K562 (cell line): ENCODE results near the gene BRCC3. TPM values are rescaled to one million over a fixed set of nuclear protein-coding genes. Genes with fewer than 3 reads are reported as not detected.

ENCODE experiments used
- ARID1B ChIP-seq: fragments of 450-650 bp; IDR thresholded peaks from 2 replicates; pipeline ENCODE4 v1.6.1; 2016; ENCODE audit warnings: antibody characterized with exemption, mild to moderate bottlenecking, inconsistent platforms
- E2F6 ChIP-seq, 2 experiments: IDR thresholded peaks; 2 replicates each; pipeline ENCODE4 v1.6.1; 2011; ENCODE audit warnings: borderline replicate concordance in 1 of 2, control low read depth in 1 of 2, low read depth in 1 of 2, low read length in 1 of 2, mild to moderate bottlenecking in 1 of 2, mixed read lengths in 1 of 2, moderate library complexity in 1 of 2; ENCODE audit not compliant: insufficient read depth in 1 of 2, insufficient read length in 1 of 2, poor library complexity in 1 of 2, severe bottlenecking in 1 of 2; ENCODE audit errors: extremely low read depth in 1 of 2
- FOXM1 ChIP-seq, 2 experiments: fragments of 450-650 bp in 1 of 2; sonication (generic) in 1 of 2; formaldehyde crosslinking in 1 of 2; IDR thresholded peaks; 2 replicates each; pipeline versions ENCODE4 v1.6.1 to v1.9.0; 2017 to 2022; ENCODE audit warnings: low read depth in 2 of 2, mild to moderate bottlenecking in 2 of 2, missing genetic modification reagents in 1 of 2, moderate library complexity in 1 of 2
- HDGF ChIP-seq: fragments of 450-650 bp; IDR thresholded peaks from 2 replicates; pipeline ENCODE4 v1.6.1; 2016
- KDM1A ChIP-seq, 2 experiments: fragments of 450-650 bp; IDR thresholded peaks; 2 replicates each; pipeline ENCODE4 v1.6.1; 2016; ENCODE audit warnings: mild to moderate bottlenecking in 2 of 2
- MGA ChIP-seq: fragments of 450-650 bp; IDR thresholded peaks from 2 replicates; pipeline ENCODE4 v1.6.1; 2016; ENCODE audit warnings: mild to moderate bottlenecking, moderate library complexity
- MTF1 ChIP-seq: fragments of 250-450 bp; sonication (Bioruptor Pico); IDR thresholded peaks from 2 replicates; pipeline ENCODE4 v1.9.0; 2021; ENCODE audit warnings: moderate library complexity, mild to moderate bottlenecking, inconsistent platforms, borderline replicate concordance
- PRPF4 ChIP-seq: fragments of 200-400 bp; formaldehyde crosslinking; IDR thresholded peaks from one replicate; pipeline ENCODE4 v1.6.1; 2017; ENCODE audit warnings: low read length, low read depth, mild to moderate bottlenecking; ENCODE audit not compliant: insufficient read depth, poor library complexity, severe bottlenecking
- TBL1XR1 ChIP-seq, 2 experiments: IDR thresholded peaks; 2 replicates each; pipeline ENCODE4 v1.6.1; 2012; ENCODE audit warnings: improper control_type of control experiment in 2 of 2, low read length in 2 of 2, mild to moderate bottlenecking in 1 of 2
- YBX1 ChIP-seq: fragments of 450-650 bp; IDR thresholded peaks from 2 replicates; pipeline ENCODE4 v1.7.1; 2016; ENCODE audit warnings: mild to moderate bottlenecking
- ZBTB43 ChIP-seq: sonication (generic); formaldehyde crosslinking; IDR thresholded peaks from 2 replicates; pipeline ENCODE4 v1.8.0; 2023; ENCODE audit warnings: mild to moderate bottlenecking, missing genetic modification reagents
- ZNF24 ChIP-seq: fragments of 450-650 bp; IDR thresholded peaks from 2 replicates; pipeline ENCODE4 v1.6.1; 2016
- ZNF274 ChIP-seq: IDR thresholded peaks from 2 replicates; pipeline ENCODE4 v1.6.1; 2011; ENCODE audit warnings: low read depth, mild to moderate bottlenecking, low read length, moderate library complexity, borderline replicate concordance
- polyA plus RNA-seq, 8 experiments: library from polyadenylated mRNA; depleted of rRNA in 4 of 8; stranded (reverse) in 5 of 8; unstranded in 3 of 8; fragments of >200 nt; fragmentation: Nextera tagmentation in 2 of 8; fragmentation: Illumina TruSeq in 1 of 8; extraction: Ambion mirVana in 2 of 8; extraction: Trizol in 1 of 8; gene quantifications; 2 replicates each; pipeline versions ENCODE4 v1.2.1 to v1.2.3, GENCODE V29; 2011 to 2014; ENCODE audit warnings: inconsistent platforms in 1 of 8, missing spikeins in 1 of 8
- total RNA-seq, 7 experiments: library from RNA; depleted of rRNA in 6 of 7; stranded (reverse); fragments of >200 nt in 6 of 7; fragmentation: Illumina TruSeq in 2 of 7; extraction: Trizol in 2 of 7; gene quantifications; 2 replicates each; pipeline versions ENCODE4 v1.2.1 to v1.2.3, GENCODE V29; 2011 to 2021; ENCODE audit warnings: low replicate concordance in 1 of 7

The BRCC3 gene
- total and polyA plus RNA-seq, 9 of the 15 experiments (the other 6 are each of a cell fraction or from before 2014, with no cell fraction given) = 9.6 to 44.8 (median 26.7) TPM

GRCh38 chrX:155022585-155022984, 48.7 kb upstream of the BRCC3 start, which contains the start of gene F8 (continued):
- TF ChIP-seq E2F6 (IDR thresholded peaks at IDR 0.05; ENCODE audit: borderline replicate concordance in 1 of 2, extremely low read depth in 1 of 2, insufficient read depth in 1 of 2, insufficient read length in 1 of 2, low read depth in 1 of 2, low read length in 1 of 2, poor library complexity in 1 of 2, severe bottlenecking in 1 of 2) = no peak
- no peak for TF ChIP-seq ZNF274
- no peak for TF ChIP-seq PRPF4
- no peak for TF ChIP-seq MTF1 (CRISPR knock-in tag)
- TF ChIP-seq HDGF = no peak
- TF ChIP-seq YBX1 = no peak
- TF ChIP-seq MGA = no peak
- TF ChIP-seq ZNF24 = peak; percentile 98
- 0 out of 4 replicates have a peak, but pooled peaks of 1 of the 2 experiments have one; percentile 9 for TF ChIP-seq TBL1XR1 (IDR thresholded peaks at IDR 0.05; ENCODE audit: low read length in 2 of 2)
- no peak for TF ChIP-seq ZBTB43 (CRISPR knock-in tag)
- TF ChIP-seq ARID1B = peak; percentile 75
- TF ChIP-seq KDM1A (IDR thresholded peaks at IDR 0.05) = peak in 1 of 2 experiments; percentile 54; a peak in 1 of 4 replicates
- no peak for TF ChIP-seq FOXM1 (IDR thresholded peaks at IDR 0.05; ENCODE audit: low read depth)
- no peak for TF ChIP-seq FOXM1 (CRISPR knock-in tag; IDR thresholded peaks at IDR 0.05; ENCODE audit: low read depth)
